GM19467 (cell line): ENCODE measurements around the gene CEP104.

Experiments used
- ATAC-seq: cut with Tn5 transposase; IDR thresholded peaks from one replicate; pipeline ENCODE4 v1.9.1; 2021; ENCODE audit warnings: mild to moderate bottlenecking, moderate library complexity; ENCODE audit not compliant: unreplicated experiment

The CEP104 gene

DNA sequence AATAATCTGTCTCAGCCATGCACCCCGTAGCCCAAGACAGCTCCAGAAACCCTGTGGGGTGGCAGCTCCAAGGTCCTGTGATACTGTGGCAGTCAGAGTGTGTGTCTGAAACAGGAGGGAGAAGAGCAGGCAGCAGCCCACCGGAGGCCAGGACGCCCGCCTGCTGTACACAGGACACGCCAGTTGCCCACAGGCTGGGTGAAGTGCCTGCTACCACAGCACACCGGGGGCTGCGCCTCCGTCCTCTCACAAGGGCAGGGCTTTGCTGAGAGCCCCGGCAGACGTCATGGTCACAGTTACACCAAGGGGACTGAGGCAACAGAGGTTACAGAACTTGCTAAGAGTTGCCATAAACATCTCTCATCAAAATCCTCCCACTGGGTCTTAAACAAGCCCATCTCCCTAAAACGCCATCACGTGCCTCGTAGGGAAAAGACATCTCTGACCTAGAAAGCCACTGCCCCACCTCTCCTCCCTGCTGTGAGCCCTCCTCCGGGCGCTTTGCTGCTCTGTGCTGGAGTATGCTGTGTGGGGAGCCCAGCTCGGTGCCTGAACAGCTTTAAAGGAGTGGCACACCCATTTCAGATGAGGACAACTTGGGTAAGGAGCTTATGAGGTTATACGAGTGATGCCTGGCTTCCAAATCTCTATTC lies 37.7 kb upstream of the CEP104 start:
- no peak for ATAC-seq

DNA sequence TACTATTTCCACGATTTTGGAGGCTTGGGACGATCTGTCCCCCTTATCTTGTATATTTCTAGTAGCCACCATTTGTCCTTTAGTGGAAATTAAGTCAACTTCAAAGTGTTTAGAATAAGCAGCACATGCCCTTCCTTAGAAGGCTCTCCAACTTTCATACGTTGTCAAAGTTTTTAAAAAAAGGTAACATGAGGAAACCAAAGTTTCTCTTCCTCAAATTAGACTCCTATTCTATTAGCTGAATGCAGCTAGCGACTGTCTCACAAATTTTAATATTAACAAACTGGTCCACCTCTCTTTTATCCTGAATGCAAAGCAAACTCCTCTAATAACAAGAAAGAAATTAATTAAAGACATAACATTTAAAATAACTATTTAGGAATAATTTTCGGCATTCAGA lies 36.2 kb upstream of the CEP104 start:
- ATAC-seq: no peak

- no peak for ATAC-seq
Observed at GRCh38 chr1:3892748-3893147, 35.7 kb upstream of the CEP104 start.

- no peak for ATAC-seq
Observed at GRCh38 chr1:3891329-3891865, 34.4 kb upstream of the CEP104 start.

DNA sequence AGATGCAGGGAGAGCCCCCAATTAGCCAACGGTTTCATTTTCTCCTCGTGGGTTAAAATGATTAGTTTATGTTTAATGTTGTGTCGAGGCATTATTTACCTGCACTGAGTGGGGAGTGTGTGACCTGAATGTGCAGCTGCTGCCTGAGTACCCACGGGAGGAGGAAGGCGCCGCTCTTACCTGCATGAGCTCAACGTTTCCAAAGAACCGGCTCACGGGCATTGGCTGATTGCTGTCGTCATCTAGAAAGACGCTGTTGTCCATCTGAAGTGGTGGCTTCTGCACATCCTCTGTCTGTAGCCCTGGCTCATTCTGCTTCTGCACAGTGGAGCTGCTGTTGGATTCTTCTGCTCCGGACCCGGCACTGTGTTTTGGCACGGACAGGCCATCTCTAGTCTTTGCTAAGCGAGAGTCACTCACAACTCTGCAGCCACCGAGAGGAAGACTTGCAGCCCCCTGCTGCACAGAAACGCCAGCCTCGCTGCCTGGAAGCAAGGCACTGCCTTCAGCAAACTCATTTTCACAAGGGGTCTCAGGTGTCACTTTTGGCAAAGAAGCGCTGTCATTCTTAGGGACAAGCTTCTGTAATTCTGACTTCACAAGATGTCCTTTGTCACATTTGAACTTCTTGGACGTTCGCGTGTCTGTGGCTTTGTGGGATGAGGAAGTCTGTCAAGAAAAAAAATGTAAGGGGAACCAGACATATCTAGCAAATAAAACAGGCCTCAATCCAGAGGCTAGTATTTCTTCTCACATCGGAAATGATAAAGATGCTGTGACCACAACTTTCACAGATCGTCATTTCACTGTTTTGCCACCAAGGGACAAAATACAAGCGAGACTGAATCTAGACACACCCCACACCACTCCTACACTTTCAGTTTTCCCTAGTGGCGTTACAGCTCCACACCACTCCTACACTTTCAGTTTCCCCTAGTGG lies 33.6 kb upstream of the CEP104 start:
- no peak for ATAC-seq

DNA sequence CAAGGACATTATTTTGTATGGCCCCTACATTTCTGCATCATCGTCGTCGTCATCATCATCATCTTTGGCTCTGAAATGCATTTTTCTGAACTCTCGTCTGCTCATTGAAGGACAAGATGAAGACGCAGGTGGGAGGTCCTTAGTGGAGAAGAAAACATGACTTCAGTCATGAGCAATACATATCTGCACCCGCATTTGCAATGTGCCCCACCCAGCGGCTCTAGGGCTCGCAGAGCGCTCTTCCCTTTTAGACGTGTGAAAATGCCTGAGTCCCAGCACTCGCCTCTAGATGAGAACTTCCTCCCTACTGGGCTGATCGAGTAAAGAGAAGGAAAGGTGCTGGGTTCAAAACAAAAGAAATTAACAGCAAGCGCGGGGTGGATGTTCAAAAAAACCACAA lies 32.9 kb upstream of the CEP104 start:
- no peak for ATAC-seq

DNA sequence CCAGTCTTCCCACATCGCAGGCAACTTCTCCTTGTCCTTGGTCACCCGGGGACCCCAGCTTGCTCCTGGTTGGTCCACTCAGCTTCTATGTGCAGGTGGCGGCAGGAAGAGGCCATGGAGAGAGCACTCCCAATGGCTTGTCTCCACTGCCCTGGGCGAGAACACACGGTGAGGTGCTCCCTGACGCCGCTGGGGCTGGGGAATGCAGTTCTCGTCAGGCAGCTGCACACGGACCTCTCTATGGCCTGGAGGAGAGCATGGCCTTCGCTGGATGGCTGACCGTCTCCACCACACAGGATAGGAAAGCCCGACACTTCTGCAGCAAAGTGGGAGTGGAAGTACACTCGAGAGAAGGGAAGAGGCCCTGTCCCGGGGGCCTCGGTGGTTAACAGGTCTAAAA lies 31.3 kb upstream of the CEP104 start:
- ATAC-seq: no peak

GRCh38 chr1:3886691-3887090 lies 29.7 kb upstream of the CEP104 start:
- ATAC-seq: no peak

- no peak for ATAC-seq
Observed at GRCh38 chr1:3886106-3886670, 29.2 kb upstream of the CEP104 start.

DNA sequence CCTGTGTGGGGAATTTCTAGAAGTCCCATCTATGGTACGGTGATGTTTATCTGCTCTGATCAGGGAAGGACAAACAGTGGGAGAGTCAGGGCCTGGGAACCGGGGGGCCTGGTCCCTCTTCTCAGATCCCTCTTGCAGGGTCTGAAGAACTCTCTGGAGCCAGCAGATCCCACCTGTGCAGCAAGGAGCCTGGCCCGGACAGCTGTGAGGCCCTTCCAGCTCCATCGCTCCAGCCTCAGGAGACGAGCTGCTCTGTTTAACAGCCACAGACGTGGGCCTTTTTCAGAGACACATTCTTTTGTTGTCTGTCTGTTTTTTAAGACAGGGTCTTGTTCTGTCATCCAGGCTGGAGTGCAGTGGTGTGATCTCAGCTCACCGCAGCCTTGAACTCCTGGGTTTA lies 28.6 kb upstream of the CEP104 start:
- ATAC-seq: no peak

GRCh38 chr1:3884966-3885365 lies 28.0 kb upstream of the CEP104 start:
- ATAC-seq: no peak

- no peak for ATAC-seq
Observed at GRCh38 chr1:3883194-3883925, 26.3 kb upstream of the CEP104 start.

GRCh38 chr1:3881193-3881480 lies 24.1 kb upstream of the CEP104 start:
- no peak for ATAC-seq

GRCh38 chr1:3880429-3881192 lies 23.6 kb upstream of the CEP104 start:
- no peak for ATAC-seq

GRCh38 chr1:3879787-3880428 lies 22.9 kb upstream of the CEP104 start:
- ATAC-seq: no peak

DNA sequence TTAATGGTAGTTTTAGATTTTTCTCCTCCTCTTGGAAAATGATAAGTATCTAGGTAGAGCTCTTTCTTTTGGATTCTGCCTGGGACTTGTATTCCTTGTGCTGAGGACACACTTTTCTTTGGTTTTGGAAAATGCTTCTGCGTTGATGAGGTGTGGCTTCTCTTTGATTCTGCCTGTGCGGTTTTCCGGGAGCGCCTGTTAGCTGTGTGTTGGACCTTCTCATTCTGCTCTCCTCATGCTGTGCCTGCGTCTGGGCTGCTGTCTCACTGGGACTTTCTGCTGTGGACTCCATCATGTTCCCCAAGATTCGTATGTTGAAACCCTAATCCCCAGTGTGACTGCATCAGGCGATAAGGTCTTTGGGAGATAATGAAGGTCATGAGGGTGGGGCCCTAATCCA lies 22.1 kb upstream of the CEP104 start:
- no peak for ATAC-seq

DNA sequence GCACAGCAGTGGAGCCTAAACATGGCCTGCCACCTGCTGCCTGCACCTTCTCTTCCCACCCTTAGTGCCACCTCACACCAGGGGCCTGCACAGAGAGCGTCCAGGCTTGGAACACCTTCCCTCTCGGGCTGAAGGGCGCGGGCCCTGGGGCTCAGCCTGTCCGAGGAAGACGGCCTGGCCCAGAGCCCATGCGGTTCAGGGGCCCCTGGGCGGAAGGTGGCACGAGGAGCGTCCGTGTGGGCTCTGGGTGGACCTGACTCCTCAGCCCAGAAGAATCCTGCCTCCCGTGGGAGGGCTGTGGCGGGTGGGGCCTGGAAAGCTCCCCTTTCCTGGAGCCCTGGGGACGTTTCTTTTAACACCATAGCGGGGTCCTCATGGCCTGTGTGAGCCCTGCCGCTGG lies 19.7 kb upstream of the CEP104 start:
- no peak for ATAC-seq

- no peak for ATAC-seq
Observed at GRCh38 chr1:3874736-3875135, 17.7 kb upstream of the CEP104 start.

DNA sequence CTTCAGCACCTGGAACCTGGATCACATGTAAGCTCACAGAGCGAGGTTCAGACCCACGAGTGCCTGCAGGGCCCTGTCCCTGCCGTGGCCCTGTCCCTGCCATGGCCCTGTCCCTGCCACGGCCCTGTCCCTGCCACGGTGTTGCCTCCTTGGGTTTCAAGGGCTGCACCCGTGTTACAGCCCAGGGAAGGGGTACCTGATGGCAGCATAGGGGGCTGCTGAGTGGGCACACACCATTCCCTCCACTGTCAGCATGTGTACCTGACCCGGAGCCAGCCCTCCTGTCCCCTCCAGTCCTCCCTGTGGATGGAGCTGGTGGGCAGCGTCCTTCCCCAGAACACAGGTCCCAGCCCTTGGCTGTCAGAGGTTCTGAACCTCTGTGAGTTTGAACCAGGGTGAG lies 15.5 kb upstream of the CEP104 start:
- no peak for ATAC-seq

- no peak for ATAC-seq
Observed at GRCh38 chr1:3871451-3871805, 14.4 kb upstream of the CEP104 start.
